HL-60/S4 treated with retinoic acid at 250 ng/mL for 4 days and 3 days (cell line): ENCODE results near the gene RNASE13.

Experiments
- in situ Hi-C: fragments of 300-500 bp; cut with MboI; formaldehyde crosslinking; loops from 2 replicates; pipeline ENCODE4 v1.7.0; 2022; ENCODE audit warnings: low sequenced_read_pairs

RNASE13 gene

GRCh38 chr14:21066882-21067502, 32.4 kb upstream of the RNASE13 start:
- in situ Hi-C loops: no loop called here

GRCh38 chr14:21063479-21063878, 28.9 kb upstream of the RNASE13 start:
- in situ Hi-C loops: no loop called here

GRCh38 chr14:21061347-21061668, 26.7 kb upstream of the RNASE13 start:
- in situ Hi-C loops: no loop called here

GRCh38 chr14:21060614-21061346, 26.2 kb upstream of the RNASE13 start:
- in situ Hi-C loops: no loop called here

DNA sequence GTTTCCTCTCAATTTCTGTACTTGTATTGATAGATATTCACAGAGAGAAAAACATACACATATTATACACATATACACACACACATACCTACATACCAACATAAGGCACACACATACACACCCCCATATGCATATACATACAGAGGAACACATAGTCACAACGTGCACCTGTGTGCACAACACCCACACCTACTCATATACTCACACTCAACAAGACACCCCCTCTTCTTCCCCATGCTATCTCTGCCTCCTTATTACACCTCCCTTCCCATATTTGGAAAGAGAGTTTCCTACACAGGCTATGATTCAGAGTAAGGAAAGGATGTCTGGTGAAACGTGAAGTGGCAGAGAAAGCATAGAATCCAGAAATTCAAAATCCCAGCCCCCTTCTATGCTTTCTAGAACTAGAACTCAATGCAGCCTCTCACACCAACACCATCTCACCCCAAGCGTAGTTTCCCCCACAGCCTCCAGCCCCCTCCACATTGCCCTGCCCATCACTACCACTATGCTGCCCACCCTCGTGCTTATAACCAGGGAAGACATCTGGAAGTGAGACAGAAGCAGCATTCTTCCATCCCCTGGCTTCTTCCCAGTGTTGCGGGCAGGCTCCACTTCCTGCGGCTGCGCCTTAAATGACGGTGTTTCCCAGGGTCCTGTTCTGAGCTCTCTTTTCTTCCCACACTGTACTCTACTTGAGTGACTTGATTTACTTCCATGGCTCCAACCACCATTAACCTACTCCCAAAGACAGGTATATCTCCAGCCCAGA, 25.4 kb upstream of the RNASE13 start:
- in situ Hi-C loops: no loop called here

DNA sequence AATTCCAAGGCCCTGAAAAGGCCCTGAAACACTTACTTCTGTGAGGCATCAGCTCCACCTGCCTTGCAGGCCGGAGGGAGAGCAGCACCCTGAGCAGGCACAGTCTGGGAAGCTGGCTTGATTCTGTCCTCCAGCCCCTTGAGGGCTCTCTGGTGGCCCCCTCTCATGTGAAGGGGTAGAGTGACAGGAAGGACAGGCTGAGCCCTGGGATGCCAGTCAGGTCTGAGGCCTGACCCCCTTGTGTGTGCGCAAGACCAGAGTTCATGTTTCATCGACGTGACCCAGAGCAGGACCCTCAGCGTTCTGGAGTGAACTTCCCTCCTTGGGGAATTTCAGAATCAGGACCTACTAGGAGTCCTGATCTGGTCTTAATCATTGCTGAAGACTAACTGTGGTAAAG, 24.3 kb upstream of the RNASE13 start:
- in situ Hi-C loops: no loop called here

GRCh38 chr14:21057803-21058675, 23.4 kb upstream of the RNASE13 start, which contains the start of gene RNASE8:
Gene RNASE8, plus strand, starts transcription at chr14:21057822. Its CDS starts 71 bp downstream, at chr14:21057893.
- in situ Hi-C loops: no loop called here

DNA sequence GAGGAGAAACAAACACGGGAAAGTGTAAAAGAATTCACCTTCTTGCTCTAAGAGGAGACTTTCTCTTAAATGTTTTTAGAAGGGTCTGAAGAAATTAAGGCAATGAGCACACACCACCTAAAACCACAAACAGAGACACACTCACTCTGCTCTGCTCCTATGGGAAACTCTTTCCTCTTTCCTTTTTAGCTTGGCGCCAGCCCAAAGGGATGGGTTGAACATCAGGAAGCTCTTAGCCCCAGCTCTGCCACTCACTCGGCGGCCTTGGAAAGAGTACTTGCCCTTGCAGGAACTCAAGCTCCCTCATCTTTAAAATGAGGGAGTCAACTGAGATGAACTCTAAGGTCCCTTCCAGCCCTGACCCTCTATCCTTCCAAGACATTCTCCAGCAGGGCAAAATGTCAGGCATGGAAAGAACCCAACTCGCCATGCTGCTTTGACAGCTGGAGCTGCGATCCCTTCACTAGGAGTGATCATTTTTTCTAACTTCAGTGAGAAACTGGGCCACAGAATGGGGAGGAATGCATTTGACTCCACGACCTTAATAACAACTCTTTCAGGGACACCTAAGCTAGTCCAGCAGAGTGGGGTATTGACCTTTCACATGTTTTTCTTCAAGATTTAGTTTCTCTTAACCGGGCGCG, 22.0 kb upstream of the RNASE13 start:
- in situ Hi-C loops: no loop called here

GRCh38 chr14:21055432-21056117, 21.0 kb upstream of the RNASE13 start:
- in situ Hi-C loops: no loop called here

DNA sequence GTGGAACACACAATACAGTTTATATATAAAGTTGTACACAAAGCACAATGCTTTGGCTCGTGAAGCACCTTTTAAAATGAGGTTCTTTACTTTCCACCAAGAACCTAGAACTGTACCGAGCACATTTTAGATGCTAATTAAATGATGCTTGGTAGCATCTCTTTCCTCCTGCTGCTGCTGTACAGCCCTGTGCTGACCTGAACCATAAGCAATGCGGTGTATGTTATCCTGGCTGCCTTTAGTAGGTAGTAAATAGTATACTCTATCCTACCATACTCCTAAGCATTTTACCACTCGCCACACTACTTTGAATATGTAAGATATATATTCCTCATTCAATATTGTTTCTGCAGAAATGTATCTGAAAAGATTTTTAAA, 20.1 kb upstream of the RNASE13 start:
- in situ Hi-C loops: no loop called here

DNA sequence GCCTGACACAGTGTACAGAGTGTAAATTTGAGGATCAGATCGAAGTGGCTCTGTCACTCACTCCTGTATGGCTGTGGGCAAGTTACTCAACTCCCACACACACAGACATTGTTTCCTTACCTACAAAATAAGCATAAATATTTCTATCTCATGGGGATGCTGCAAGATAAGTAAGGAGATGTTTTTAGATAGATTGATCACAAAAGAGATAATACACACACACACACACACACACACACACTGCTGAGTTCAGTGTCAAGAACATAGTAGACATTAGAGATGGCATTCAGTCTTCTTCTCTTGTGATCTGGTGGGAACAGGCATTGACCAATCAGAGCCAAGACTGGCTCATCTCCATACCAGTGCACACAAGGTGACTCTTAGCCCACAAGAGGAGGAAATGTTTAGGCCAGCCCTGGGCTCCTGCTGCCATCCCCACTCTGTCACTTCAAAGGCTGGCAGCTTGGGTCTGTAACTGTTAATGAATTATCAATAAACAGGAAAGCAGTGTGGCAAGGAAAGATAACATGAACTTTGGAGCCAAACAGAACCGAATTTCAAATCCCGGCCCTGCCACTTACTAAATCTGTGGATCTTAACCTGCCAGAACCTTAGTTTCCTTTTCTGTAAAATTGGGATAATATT, 19.6 kb upstream of the RNASE13 start:
- in situ Hi-C loops: no loop called here

- in situ Hi-C loops: no loop called here
Observed at GRCh38 chr14:21053184-21054122, 18.8 kb upstream of the RNASE13 start.

- in situ Hi-C loops: no loop called here
Observed at GRCh38 chr14:21050597-21050996, 16.0 kb upstream of the RNASE13 start.

- in situ Hi-C loops: no loop called here
Observed at GRCh38 chr14:21049271-21049673, 14.7 kb upstream of the RNASE13 start.

DNA sequence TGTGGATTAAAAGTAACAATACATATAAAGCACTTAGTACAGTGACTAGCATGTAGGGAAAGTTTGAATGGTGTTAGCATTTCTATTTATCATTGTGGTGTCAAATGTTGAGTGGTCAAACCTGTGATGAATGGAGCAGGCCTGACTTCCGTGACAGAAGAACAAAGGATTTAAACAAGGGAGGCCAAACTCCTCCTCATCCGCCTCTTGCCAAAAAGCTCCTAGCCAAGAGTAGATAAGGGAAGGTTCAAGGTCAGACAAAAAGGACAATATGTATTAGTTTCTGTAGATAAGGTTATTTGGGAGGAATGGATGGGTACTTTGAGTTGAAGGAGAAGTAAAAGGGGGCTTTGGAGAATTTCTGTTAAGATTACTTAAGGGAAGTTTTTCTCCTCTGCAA, 14.0 kb upstream of the RNASE13 start:
- in situ Hi-C loops: no loop called here

GRCh38 chr14:21047378-21047781, 12.8 kb upstream of the RNASE13 start:
- in situ Hi-C loops: no loop called here

DNA sequence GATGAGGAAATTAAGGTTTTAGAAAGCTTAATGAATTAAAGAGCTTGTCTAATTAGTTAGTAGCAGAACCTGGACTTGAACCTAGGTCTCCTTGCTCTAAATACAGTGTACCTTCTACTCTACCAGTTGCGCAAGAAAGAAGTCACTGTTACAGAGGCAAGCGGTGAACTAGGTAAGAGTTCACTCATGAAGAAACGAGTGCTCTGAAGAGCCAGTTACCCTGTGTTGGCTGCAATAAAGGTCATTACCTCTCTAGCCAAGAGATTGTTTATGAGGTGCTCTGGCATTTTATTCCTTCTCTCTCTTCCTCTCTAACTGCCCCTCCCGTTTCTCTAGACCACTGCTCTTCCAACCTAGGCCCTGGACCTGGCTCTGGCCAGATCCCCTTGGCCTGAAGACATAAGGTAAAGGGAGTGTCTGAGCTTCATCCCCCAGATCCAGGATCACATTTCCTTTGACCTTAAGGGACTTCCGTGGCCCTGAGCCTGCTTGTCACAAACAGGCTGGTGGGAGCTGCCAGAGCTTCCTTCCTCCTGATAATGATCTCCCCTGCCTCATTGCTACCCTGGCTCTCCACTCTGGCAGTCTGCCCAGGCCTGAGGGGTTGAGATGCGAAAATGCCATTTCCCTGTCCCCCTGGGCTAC, 9.5 kb upstream of the RNASE13 start:
- in situ Hi-C loops: no loop called here

DNA sequence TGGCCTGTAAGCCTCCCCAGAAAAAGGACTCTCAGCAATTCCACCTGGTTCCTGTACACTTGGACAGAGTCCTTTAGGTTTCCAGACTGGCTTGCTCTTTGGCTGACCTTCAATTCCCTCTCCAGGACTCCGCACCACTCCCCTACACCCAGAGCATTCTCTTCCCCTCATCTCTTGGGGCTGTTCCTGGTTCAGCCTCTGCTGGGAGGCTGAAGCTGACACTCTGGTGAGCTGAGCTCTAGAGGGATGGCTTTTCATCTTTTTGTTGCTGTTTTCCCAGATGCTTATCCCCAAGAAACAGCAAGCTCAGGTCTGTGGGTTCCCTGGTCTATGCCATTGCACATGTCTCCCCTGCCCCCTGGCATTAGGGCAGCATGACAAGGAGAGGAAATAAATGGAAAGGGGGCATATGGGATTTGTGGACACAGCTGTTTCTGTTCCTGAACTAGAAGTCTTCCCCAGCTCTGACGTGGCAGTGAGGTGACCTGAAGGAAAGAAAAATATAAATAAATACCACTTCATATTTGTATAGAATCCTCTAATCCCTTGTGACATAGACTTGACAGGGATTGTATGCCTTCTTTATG, 8.9 kb upstream of the RNASE13 start:
- in situ Hi-C loops: no loop called here
